ENCODE measurements around the gene MICAL3.

The MICAL3 gene

DNA sequence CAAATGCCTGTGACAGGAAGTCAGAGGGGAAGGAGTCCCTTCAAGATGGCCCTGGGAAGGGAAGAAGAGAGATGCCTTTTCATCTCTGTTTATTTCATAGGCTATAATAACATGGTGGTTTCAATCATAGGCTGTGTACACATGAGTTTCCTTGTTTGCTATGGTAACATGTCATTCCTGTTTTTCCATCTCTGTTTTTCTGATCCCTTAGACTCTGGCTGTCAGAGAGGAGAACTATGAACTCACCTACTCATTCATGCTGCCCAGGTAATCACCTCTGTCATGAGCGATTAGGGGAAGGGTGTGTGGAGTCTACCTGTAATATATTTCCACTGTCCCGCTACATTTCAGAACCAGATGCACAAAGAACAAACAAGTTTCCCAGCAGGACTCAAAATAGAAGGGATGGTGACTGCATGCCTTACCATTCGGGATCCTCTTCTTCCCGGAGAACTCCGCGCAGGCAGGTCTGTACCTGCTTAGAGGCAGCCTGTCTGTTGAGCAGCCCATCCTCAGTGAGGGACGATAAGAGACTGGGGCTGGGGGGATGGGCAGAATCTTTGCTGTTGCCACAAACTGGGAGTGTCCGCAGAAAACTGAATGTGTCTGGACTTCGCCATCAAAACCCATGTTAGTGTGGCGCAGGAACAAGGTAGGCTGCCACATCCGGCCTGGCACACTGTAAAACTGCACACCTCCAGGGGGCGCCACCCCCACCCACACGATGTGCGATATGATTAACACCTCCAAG, 46.4 kb upstream of the MICAL3 start:
- Histone ChIP-seq H3K9me3 (ENCODE audit: control insufficient read depth, low read length) (no peaks in the 10 kb centered on the region), H3K36me3 (ENCODE audit: control insufficient read depth, insufficient read depth, low read length) (no peaks in the 10 kb centered on the region), H3K9ac (no peak overlapping the region), H3K4me1 (no peaks in the 10 kb centered on the region), H3K4me3 (ENCODE audit: low read depth, low read length) (no peak overlapping the region), H3K27me3 (ENCODE audit: control insufficient read depth, insufficient read depth, low read length) (no peaks in the 10 kb centered on the region), H3K4me2 (ENCODE audit: low read length) (no peak overlapping the region), H3K27ac (no peak overlapping the region), H3K79me2 (no peaks in the 10 kb centered on the region), H2AFZ (no peak overlapping the region)
- TF ChIP-seq CTCF (IDR thresholded peaks at IDR 0.05) = no peak

- H3K4me2 ChIP-seq (ENCODE audit: low read length) = no peak overlapping the region
- H3K4me1 ChIP-seq = no peaks in the 10 kb centered on the region
- TF ChIP-seq CTCF (IDR thresholded peaks at IDR 0.05) = no peak
- no peaks in the 10 kb centered on the region for H3K36me3 ChIP-seq (ENCODE audit: control insufficient read depth, insufficient read depth, low read length)
- H3K27me3 ChIP-seq (ENCODE audit: control insufficient read depth, insufficient read depth, low read length) = no peaks in the 10 kb centered on the region
- H3K79me2 ChIP-seq = no peaks in the 10 kb centered on the region
- no peak overlapping the region for H3K27ac ChIP-seq
- no peak overlapping the region for H3K4me3 ChIP-seq (ENCODE audit: low read depth, low read length)
- no peak overlapping the region for H3K9ac ChIP-seq
- no peaks in the 10 kb centered on the region for H3K9me3 ChIP-seq (ENCODE audit: control insufficient read depth, low read length)
- no peak overlapping the region for H2AFZ ChIP-seq
These were observed 45.7 kb upstream of the MICAL3 start for GRCh38 chr22:18070041-18070440.

GRCh38 chr22:18069041-18069440, 44.7 kb upstream of the MICAL3 start:
- Histone ChIP-seq H3K36me3 (ENCODE audit: control insufficient read depth, insufficient read depth, low read length) (no peaks in the 10 kb centered on the region), H3K9ac (no peak overlapping the region), H3K9me3 (ENCODE audit: control insufficient read depth, low read length) (no peaks in the 10 kb centered on the region), H3K4me1 (no peaks in the 10 kb centered on the region), H3K27me3 (ENCODE audit: control insufficient read depth, insufficient read depth, low read length) (no peaks in the 10 kb centered on the region), H3K4me3 (ENCODE audit: low read depth, low read length) (no peak overlapping the region), H2AFZ (no peak overlapping the region), H3K27ac (no peak overlapping the region), H3K4me2 (ENCODE audit: low read length) (no peak overlapping the region), H3K79me2 (no peaks in the 10 kb centered on the region)
- no peak for TF ChIP-seq CTCF (IDR thresholded peaks at IDR 0.05)

DNA sequence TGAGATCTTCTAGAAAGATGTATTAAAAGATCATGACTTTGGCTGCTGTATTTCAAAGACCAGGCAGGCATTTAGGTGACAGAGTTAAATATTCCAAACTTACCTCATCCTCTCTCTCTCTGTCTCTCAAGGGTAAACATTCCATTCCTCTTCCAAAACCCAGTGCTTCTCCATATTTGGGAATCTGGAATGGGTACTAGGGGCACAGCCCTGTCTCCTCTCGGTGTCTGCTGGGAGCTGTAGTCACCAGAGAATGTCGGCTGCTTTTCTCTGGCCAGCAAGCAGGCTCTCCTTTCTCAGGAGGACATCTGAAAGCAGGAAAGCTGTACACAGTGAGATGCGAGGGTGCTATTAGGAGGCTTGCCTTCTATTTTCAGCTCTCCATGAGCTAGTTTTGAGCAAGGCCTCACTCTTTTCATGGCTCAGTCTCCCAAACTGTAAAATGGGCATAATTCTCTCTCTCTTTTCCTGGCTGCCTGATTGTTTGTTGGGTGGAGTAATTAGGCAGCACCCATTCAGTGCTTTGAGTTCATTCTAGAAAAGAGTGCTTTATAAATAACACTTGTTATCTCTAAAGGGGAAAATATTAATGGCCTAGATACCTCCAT, 44.1 kb upstream of the MICAL3 start:
- no peaks in the 10 kb centered on the region for H3K9me3 ChIP-seq (ENCODE audit: control insufficient read depth, low read length)
- no peaks in the 10 kb centered on the region for H3K4me1 ChIP-seq
- no peaks in the 10 kb centered on the region for H3K79me2 ChIP-seq
- no peak overlapping the region for H2AFZ ChIP-seq
- TF ChIP-seq CTCF (IDR thresholded peaks at IDR 0.05) = no peak
- no peak overlapping the region for H3K4me3 ChIP-seq (ENCODE audit: low read depth, low read length)
- no peak overlapping the region for H3K4me2 ChIP-seq (ENCODE audit: low read length)
- no peak overlapping the region for H3K27ac ChIP-seq
- no peak overlapping the region for H3K9ac ChIP-seq
- no peaks in the 10 kb centered on the region for H3K36me3 ChIP-seq (ENCODE audit: control insufficient read depth, insufficient read depth, low read length)
- no peaks in the 10 kb centered on the region for H3K27me3 ChIP-seq (ENCODE audit: control insufficient read depth, insufficient read depth, low read length)
